Stimulated activated CD4-positive, alpha-beta T cell treated with anti-CD3 and anti-CD28 coated beads, Interleukin-1b, Interleukin-23, amount 100 ng/mL, for 4 hours (primary cell): ENCODE data around the gene ST6GALNAC2.
A peak's percentile ranks its signal among the peaks of the same experiment; 100 is the strongest.
"Not testable (repeated sequence)": the region's sequence is repeated elsewhere in the genome, so short reads cannot be mapped to it uniquely, and the experiment has no call there.

Experiments used
- DNase-seq, 2 donors: peaks; one replicate each; pipeline ENCODE4 v3.0.0-alpha.2; 2020; ENCODE audit warnings: low read depth in 2 of 2

Gene ST6GALNAC2

DNA sequence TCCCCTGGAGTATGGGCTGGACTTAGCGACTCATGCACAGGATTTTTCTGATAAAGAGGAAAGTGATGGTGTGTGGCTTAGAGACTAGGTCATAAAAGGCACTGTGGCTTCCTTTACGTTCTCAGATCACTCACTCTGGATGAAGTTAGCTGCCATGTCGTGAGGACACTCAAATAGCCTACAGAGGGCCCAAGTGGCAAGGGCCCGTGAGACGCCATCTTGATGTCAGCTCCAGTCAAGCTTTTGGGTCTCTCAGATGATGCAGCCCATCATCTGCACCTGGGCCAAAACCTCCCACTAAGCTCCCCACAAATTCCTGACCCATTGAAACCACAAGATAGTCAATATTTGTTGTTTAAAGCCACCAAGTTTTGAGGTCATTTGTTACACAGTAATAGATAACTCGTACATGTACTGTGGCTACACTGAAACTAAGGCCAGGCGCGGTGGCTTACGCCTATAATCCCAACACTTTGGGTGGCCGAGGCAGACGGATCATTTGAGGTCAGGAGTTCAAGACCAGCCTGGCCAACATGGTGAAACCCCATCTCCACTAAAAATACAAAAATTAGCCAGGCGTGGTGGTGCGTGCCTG, 14.7 kb downstream of the ST6GALNAC2 start:
- no peak for DNase-seq

DNA sequence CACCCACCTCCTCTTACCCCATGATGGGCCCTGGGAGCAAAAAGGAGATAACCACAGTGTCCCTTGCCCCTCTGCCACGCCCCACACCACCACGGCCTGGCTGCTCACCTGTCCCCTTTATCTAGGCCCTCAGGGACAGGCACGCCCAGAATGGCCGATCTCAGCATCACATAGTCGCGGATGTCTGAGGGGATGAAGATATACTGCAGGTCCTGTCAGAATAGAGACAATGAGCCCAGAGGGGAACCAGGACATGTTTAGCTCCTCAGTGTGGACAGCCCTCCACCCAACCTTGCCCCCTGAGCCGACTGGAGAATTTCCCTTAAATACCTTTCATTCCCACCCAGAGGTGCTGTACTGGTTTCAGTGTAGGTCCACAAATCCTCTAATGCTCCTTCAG, 15.2 kb downstream of the ST6GALNAC2 start:
- no peak for DNase-seq

DNA sequence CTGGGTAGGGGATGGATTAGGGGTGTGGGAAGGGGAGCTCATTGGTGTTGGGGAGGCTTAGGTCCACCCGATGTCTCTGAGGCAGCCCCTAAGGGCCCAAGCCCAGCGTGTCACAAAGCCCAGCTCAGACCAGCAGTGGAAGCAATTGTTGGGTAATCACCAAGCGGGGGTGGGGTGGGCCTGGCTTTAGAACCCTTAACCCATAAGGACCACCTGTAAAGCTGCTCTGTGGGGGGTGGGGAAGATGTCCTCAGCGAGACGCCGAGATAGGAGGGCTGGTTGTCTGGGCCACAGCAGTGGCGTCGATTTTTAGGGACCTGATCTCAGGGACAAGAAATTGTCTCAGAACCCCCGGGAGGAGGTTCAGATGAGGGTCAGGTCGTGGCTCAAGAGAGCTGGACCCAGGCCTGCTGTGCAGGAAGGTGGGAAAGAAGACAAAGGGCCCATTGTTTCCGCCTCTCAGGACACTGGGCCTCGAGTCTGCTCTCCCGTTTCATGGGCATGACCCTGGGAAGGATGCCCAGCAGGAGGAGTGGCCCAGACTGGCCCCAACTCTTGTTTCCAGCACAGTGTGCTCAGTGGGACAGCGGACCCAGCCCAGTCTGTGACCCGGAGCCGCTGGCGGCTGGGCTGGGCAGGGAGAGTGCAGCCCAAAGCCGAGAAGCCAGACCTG, 15.9 kb downstream of the ST6GALNAC2 start:
- no peak for DNase-seq

DNA sequence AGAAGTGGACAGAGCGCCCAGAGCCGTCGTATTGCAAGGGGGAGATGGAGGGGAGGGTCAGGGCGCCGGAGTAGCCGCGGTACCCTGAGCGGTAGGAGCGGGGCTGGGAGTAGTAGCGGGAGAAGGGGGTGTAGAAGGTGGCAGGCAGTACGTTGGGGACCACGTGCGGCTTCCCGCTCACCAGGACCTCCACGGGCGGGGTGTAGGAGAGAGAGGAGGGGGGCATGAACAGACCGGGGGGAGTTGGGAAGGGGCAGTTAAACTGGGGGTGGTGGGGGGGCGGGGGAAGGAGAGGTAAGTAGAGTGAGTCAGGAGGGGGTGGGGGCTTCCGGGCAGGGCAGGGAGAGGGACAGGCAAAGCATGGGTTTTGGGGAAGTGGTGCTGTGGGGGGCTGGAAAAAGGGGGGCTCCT, 16.8 kb downstream of the ST6GALNAC2 start:
- no peak for DNase-seq

DNA sequence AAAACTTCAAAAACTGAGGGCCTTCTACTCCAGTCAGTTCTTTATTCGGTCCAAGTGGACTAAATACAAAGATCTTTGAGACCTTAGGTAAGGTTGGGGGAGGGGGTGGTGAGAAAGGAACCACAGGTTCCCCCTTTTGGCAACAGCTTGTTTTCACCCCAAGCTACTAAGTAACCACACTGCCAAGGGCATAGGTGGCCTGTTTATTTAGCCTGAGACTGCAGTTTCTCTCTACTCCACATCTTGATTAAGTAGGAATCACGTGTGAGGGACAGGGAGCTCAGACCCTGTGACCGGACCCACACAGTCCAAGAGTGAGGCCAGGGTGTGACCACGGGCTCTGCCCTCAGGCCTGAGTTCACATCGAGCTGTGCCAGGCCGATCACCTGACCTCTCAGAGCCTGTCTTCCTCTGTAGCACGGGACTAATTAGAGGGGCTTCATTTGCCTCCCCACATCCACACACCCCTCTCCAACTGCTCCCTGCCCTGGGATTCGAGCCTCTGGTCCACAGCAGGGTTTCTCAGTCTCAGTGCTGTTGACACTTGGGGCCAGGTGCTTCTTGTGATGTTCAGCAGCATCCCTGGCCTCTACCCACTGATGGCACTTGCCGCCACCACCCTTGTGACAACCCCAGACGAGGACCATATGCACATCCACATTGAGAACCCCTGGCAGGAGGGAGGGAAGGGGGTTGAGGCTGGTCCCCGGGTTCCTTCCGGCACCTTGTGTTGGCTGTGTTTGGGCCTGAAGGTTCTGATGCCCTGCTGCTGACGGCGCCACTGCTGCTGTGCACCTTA, 17.8 kb downstream of the ST6GALNAC2 start:
- no peak for DNase-seq

DNA sequence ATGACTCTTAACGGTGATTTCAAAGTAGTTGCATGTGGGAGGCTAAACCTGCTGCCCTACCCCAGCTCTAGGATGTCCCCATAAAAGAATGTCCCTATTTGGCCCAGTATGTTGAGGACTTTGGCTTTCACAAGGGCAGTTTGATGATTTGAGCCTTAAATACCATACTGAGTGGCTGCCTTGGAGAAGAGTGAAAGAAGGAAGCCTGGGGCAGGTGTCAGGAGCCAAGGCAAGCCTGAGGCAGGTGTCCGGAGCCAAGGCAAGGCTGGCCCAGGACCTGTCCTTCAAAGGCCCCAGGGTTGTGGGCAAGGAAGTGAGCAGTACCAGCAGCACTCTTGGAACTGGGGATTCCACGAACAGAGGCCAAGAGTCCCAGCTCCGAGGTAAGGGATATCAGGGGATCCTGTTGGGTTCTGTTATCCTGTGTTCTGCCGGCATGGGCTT, 18.6 kb downstream of the ST6GALNAC2 start:
- no peak for DNase-seq

DNA sequence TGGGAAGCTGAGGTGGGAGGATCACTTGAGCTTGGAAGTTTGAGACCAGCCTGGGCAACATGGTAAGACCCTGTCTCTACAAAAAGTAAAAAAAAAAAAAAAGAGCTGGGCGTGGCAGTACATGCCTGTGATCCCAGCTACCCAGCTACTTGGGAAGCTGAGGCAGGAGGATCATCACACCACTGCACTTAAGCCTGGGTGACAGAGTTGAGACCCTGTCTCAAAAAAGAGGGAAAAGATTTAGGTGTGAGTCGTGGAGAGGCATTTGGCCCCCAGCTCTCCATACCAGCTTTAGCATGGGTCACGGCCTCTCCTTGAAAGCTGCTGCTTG, 19.1 kb downstream of the ST6GALNAC2 start:
- DNase-seq = no peak

DNA sequence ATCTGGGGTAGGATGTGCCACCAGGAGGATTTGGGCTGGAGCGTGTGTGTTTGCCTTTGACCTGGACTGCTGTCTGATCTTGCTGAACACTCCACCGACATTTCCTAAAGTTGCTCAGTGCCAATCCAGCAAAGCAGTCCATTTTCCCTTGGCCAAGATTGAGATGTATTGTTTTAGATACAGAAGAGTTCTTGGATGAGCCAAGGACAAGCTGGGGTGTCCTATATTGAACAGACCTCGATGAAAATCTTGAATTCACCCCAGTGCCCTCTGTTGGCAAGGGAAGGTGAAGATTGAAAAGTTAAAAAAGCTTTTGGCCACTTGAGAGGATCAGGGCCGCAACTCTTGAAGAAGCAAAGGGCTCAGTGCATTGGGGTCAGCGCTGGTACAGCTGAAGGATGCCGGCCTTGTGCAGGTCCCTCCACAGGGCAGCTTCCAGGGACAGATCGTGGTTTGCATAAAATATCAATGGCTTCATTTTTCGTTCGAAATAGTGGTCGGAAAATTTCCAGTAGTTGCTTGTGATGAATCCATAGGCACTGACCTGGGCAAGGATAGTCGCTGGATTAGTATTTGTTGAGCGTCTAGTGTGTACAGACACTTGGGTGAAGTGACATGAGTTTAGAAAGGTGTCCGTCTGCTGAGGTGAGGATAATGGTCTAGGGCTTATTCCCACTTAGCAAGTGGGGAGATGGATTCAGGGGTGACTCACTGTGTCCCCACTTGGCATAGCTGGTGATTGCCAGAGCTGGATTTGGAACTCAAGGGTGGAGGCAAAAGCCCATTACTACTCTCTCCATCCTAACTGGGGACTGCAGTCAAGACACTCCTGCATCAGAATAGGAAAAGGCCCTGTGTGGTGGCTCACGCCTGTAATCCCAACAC, 19.7 kb downstream of the ST6GALNAC2 start:
- no peak for DNase-seq

DNA sequence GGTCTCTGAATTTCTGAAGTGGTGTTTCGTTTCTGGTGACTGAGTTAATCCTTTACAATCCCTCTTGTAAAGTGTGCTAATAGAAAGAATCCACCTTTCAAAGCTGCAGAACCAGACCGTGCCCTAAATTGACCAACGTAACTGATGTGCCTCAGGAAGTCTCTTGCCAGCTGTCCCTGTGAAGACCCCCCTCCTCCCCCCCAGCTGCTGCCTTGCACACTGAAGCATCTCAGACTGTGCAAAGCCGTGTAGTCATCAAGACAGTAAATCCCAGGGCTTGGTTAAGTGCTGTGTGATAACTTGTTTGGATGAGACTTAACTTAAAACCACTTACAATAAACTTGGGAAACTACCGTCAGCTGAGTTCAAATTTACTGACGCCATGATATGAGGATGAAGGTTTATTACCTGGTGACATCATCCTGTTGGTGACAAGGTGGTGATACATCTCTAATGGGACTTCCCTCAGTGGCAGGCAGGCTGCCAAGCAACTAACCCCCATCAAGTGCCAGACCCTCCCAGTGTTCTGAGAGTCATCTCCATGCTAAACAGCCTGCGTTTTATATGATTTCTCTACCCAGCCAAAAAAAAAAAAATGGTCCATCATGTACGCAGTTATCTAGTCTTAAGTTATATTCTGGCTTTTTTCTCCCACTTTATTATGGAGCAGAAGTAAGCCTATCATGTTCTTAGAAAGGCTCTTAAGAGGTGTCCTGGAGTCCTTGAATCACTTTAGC, 20.5 kb downstream of the ST6GALNAC2 start:
- DNase-seq = peak in 1 of 2 donors; percentile 31

DNA sequence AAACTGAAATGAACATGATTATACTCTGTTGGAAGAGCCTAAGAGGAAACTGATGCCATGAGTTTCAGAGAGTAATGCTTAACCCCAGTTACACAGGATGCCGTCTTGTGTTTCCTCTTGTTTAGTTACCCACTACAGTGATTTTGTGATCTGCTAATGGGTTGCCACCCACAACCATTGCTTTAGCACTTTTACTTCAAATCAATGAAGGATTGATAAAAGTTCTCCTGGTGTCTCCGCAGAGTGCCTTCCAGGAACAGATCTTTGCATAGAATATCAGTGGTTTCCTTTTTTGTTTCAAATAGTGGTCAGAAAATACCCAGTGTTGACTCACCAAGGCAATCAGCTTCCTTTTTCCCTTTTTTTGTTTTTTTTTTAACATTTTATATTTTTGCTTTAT, 22.3 kb downstream of the ST6GALNAC2 start:
- DNase-seq = not testable (repeated sequence)

DNA sequence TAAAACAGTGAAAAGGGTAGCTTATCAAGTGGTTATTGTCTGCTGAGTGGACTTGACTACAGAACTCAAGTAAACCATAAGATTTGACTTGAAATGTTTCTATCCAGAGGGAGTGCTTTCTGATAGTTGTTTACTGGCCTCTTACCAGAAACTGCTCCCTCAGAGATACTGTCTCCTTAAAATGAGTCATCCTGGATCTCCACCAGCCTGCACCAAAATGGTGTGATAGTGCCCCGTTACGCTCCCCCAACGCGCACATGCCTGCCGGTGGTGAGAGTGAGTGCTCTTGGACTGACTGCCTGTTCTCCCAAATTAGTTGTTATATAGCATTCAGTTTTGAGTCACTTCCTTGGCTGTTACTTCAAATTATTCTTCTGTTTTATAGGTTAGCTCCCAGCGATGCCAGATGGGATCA, 22.9 kb downstream of the ST6GALNAC2 start:
- DNase-seq = no peak

DNA sequence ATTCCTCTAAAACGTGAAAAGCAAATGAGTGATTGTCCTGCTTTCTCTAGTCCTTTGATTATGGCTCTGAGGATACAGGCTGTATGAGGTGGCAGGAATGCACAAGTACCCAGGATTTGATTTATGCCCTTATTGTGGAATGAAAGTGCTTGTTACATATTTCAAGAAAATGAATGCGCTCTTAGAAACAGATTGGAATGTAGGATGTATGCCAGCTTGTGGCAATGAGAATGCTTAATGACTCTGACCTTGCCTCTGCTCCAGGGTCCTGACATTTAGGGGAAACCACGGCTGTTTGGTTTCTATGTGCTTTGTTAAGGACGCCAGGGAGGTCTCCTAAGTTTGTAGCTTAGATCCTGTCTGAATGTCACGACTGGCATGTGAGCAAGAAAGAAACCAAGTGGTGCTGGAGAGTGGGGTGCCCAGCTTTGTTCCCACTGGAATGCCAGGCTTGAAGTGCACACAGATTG, 23.8 kb downstream of the ST6GALNAC2 start:
- no peak for DNase-seq

DNA sequence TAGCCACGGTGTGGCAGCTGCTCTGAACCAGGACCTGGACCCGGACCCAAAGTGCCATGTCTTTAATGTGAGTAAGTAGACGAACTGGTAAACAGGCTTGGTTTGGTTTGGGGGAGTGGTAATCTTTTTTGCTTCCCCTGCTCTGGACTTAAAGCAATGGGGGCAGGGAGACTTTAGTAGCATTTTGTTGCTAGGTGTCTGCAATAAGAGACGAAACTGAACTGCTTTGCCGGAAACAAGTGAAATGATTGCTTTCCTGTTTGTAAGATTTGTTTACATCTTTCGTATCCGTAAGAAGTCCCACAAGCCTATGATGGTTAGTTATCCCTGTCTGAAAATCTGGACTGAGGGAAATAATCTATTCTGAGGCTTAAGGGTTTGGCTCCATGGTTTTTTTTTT, 24.3 kb downstream of the ST6GALNAC2 start:
- no peak for DNase-seq

DNA sequence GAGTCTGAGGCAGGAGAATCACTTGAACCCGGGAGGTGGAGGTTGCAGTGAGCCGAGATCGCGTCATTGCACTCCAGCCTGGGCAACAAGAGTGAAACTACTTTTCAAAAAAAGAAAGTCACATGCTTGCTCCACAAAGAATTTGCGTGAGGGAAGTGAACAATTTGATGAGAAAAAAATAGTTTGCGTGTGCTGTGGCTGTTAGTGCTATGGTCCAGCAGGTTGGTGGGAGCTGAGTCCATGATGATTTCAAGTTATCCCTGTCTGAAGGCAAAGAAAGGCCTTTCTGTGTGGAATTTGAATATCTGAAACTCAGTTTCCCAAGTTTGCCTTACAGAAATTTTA, 24.8 kb downstream of the ST6GALNAC2 start:
- DNase-seq = no peak

DNA sequence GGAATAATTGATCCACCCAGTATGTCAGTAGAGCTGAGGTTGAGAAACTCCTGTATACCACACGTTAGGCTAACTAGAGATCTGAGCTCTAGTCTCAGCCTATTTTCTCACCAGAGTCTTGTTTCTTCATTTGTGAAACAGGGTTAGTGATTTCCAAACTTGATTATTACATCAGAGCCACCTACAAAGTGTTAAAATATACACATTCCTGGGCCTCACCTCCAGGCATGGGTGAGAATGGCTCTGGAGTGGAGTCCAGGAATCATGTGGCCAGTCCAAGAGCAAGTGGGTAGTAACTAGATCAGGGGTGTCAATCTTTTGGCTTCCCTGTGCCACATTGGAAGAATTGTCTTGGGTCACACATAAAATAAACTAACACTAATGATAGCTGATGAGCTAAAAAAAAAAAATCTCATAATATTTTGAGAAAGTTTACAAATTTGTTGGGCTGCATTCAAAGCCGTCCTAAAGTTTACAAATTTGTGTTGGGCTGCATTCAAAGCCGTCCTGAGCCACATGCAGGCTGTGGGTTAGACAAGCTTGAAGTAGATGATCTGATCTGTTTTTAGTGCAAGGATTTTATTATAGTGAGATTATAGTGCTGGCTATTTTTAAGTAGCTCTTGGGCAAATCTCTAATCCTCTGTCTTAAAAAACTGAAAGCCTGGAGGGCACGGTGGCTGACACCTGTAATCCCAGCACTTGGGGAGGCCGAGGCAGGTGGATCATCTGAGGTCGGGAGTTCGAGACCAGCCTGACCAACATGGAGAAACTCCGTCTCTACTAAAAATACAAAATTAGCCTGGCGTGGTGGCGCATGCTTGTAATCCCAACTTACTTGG, 25.4 kb downstream of the ST6GALNAC2 start:
- DNase-seq = no peak

DNA sequence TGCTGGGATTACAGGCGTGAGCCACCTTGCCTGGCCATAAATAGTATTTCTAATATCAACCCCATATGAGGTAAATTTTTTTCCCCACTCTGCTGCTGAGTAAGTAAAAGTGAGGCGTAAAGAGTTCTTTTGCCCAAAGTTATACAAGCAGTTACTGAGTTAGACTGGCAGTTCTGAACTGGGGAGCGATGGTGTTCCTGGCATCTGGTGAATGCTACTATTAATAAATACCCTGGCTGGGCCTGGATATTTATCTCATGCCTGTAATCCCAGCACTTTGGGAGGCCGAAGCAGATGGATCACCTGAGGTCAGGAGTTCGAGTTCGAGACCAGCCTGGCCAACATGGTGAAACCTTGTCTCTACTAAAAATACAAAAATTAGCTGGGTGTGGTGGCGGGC, 26.2 kb downstream of the ST6GALNAC2 start:
- DNase-seq = not testable (repeated sequence)

DNA sequence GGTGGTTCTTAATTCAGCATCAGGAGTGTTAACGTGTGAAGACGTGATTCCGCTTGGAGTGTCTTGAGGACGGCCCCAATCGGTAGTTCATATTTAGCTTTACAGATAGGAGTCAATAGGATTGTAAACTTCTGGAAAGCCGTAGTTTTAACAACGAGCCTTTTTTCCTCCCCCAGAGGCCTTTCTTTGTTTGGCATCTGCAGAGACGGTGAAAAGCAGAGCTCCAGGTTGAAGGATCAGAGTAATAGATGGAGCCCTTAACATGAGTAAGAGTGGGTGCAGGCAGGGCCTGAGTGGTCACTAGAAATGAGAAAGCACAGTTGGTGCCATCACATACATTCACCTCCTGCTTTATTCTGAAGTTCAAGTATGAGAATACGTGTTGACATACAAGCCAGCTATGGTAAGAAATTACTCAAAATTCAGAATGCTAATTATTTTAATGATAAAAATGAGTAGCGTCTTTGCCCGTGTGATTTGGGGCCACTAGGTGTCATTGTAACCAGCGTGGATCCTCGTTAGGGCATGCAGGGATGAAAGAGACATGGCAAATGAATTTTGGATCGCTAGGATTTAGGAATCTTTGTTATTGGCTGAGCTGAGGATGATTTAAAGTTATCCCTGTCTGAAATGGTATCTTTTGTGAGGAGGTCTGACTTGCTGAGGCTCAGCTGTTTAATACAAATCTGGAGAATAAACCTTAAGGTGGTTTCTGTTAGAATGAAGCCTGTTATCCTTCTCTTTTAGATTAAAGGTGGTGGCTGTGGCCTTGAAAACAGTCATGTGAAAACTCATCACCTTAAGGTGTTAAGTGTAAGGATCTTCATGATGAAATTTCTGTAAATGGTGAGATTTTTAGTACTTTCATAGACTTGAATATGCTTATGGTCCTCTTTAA, 27.2 kb downstream of the ST6GALNAC2 start:
- no peak for DNase-seq

DNA sequence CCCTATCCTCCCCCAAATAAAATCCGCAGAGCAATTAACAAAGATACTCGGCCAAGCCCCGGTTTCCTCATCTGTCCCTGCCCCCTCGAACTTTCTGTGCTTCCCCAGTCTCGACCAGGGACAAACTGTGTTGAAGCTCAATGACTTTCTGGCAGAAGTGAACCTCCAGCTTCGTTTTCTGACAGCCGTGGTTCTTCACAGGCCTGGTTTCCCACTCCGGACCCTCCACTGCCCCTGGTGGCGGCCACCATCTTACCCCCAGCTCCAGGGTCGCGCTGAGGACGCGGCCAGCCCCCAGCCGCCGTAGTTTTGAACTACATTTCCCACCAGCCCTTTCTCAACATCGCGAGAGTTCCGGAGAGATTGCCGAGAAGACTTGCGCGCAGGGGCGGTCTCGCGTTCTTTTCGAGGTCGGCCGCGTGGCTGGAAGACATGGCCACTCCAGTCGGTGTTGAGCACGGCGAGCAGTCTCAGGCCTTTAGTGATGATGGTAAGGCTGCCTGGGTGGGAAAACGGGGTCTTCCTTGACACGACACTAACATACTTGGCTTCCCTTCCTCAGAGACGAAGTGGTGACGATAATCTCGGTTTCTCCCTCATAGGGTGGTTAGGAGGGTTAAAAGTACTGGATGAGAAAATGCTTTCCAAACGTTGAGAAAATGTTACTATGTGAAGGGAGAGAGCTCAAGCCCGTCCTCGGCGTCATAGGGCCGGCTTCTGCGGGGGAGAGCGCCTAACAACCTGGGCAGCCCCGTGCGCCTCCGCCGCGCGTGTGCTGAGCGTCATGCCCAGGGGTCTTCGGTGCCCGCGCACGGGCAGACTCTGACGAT, 28.1 kb downstream of the ST6GALNAC2 start:
- peak; percentile 82 to 91 for DNase-seq
